ENCODE results near the gene MAD1L1. TPM values are rescaled to one million over a fixed set of nuclear protein-coding genes. Genes with fewer than 3 reads are reported as not detected.

MAD1L1 gene
- total and polyA plus RNA-seq, 2 of the 13 experiments (the other 11 are each of a cell fraction or from before 2014, with no cell fraction given) = 17.4 to 64.7 TPM

DNA sequence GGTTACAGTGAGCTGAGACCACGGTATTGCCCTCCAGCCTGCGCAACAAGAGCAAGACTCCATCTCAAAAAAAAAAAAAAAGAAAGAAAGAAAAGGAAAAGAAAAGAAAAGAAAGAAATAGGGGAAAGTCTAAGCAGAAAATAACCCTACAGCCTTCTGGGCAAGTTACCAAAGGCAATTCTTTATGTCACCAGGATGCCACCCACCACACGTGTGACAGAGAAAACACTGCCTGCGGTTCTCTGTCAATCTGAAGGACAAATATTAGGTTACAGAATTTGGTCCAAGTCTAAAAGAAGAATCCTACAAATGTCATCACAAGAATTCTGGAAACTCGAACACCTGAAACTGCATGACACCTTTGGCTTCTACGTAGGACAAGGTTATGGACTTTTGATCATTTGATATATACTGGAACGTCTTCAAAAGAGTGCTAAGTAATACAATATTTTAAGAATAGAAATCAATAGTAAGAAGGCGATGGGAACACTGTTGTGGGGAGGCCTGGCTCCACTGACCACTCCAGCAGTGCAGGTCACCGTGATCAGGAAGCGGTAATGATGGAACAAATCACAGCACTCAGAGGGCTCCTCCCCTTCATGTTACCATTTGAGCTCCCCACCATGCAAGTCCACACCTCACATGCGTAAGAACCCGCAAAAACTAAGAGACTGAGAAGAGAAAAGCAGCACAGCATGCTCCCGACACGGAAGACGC is 75.8 kb downstream of the MAD1L1 start:
- FAIRE-seq = no peak
- Histone ChIP-seq H3K27me3 (ENCODE audit: control insufficient read depth in 1 of 2, insufficient read depth in 2 of 2, low read length in 2 of 2) (no peaks in the 10 kb centered on the region), H2AFZ (ENCODE audit: low read length) (no peak overlapping the region), H3K36me3 (replicated peaks in 1 of 2; ENCODE audit: control insufficient read depth in 1 of 2, insufficient read depth in 2 of 2, low read length in 2 of 2) (peaks cover 1 to 28% of the 10 kb centered on the region in 2 experiments; a peak in 4 of 5 replicates), H3K4me2 (ENCODE audit: low read depth, low read length) (no peak overlapping the region), H3K27ac (ENCODE audit: extremely low read length, insufficient read depth, low read length) (no peak overlapping the region), H3K9me3 (ENCODE audit: low read length) (no peaks in the 10 kb centered on the region), H4K20me1 (ENCODE audit: insufficient read depth, low read length) (no peaks in the 10 kb centered on the region), H3K4me3 (replicated peaks in 1 of 3; ENCODE audit: insufficient read depth in 1 of 3, low read depth in 2 of 3, low read length in 3 of 3) (no peak overlapping the region), H3K9ac (ENCODE audit: insufficient read depth, low read depth, low read length) (no peak overlapping the region), H3K4me1 (ENCODE audit: insufficient read depth, low read length) (peaks cover 45% of the 10 kb centered on the region), H3K79me2 (ENCODE audit: insufficient read depth, low read length) (peaks cover 6% of the 10 kb centered on the region)
- DNase-seq (ENCODE audit: low spot score) = no peak
- ATAC-seq = no peak
- ChIA-PET POLR2A (no interaction called here), CTCF (ENCODE audit: low intra/inter-chr PET ratio, low total read pairs) (no interaction called here)
- BruUV-seq (replicated peaks) = no TSS peak
- in situ Hi-C loops (cut with HindIII; ENCODE audit: extremely low pct_ligation_motif_present, low pct_unique_long_range_greater_than_20kb) = no loop called here
- 95% methylated on average over 15 of the region's 15 CpGs for WGBS (ENCODE audit: low lambda C conversion rate)
- TF ChIP-seq FOXA1 (IDR thresholded peaks at IDR 0.05) (no peak), FOXA1 (CRISPR knock-in tag; IDR thresholded peaks at IDR 0.05) (no peak), NCOA5 (CRISPR knock-in tag; IDR thresholded peaks at IDR 0.05) (no peak), ZNF547 (CRISPR knock-in tag; IDR thresholded peaks at IDR 0.05) (no peak), ZNF382 (CRISPR knock-in tag; IDR thresholded peaks at IDR 0.05; ENCODE audit: borderline replicate concordance) (no peak)
- TF ChIP-seq, protein P1, sequence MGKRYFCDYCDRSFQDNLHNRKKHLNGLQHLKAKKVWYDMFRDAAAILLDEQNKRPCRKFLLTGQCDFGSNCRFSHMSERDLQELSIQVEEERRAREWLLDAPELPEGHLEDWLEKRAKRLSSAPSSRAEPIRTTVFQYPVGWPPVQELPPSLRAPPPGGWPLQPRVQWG (CRISPR knock-in tag; IDR thresholded peaks at IDR 0.05; ENCODE audit: borderline replicate concordance, low read depth) = no peak
- intact Hi-C loops (cut with micrococcal nuclease; ENCODE audit: unreplicated experiment) = loop anchor here (10.0 kb wide), 1 partner anchor 52 kb away; no protein-coding TSS in a partner anchor

DNA sequence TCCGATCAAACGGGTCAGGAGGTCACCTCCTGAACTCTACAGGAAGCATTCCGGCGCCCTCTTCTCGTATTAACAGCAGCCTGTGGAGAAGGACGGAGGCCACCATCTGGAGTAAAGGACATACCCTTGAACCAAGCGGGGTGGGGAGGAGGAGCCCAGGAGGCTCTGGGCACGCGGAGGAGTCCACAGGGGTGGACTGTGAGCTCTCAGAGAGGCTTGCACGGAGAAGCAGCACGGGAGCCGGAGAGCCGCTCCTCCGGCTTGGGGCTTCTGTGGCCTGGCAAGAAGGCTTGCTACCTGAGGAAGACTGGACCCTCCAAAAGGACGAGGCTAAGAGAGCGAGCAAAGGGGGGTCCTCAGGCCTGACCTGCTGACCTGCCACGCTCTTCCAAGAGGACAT is 77.9 kb downstream of the MAD1L1 start:
- intact Hi-C loops (cut with micrococcal nuclease; ENCODE audit: unreplicated experiment) (loop anchor here (10.0 kb wide), 1 partner anchor 50 kb away; no protein-coding TSS in a partner anchor), in situ Hi-C loops (cut with HindIII; ENCODE audit: extremely low pct_ligation_motif_present, low pct_unique_long_range_greater_than_20kb) (no loop called here)
- TF ChIP-seq ZNF30 (CRISPR knock-in tag; IDR thresholded peaks at IDR 0.05) (no peak), MAF1 (CRISPR knock-in tag; IDR thresholded peaks at IDR 0.05; ENCODE audit: borderline replicate concordance) (no peak)
- TF ChIP-seq, protein P2, sequence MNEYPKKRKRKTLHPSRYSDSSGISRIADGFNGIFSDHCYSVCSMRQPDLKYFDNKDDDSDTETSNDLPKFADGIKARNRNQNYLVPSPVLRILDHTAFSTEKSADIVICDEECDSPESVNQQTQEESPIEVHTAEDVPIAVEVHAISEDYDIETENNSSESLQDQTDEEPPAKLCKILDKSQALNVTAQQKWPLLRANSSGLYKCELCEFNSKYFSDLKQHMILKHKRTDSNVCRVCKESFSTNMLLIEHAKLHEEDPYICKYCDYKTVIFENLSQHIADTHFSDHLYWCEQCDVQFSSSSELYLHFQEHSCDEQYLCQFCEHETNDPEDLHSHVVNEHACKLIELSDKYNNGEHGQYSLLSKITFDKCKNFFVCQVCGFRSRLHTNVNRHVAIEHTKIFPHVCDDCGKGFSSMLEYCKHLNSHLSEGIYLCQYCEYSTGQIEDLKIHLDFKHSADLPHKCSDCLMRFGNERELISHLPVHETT (CRISPR knock-in tag; conservative IDR thresholded peaks at IDR 0.05) = no peak
- Histone ChIP-seq H3K27me3 (ENCODE audit: control insufficient read depth in 1 of 2, insufficient read depth in 2 of 2, low read length in 2 of 2) (no peaks in the 10 kb centered on the region), H3K4me2 (ENCODE audit: low read depth, low read length) (no peak overlapping the region), H3K9me3 (ENCODE audit: low read length) (no peaks in the 10 kb centered on the region), H2AFZ (ENCODE audit: low read length) (no peak overlapping the region), H3K4me3 (replicated peaks in 1 of 3; ENCODE audit: insufficient read depth in 1 of 3, low read depth in 2 of 3, low read length in 3 of 3) (no peak overlapping the region), H3K9ac (ENCODE audit: insufficient read depth, low read depth, low read length) (no peak overlapping the region), H3K27ac (ENCODE audit: extremely low read length, insufficient read depth, low read length) (no peak overlapping the region), H3K36me3 (replicated peaks in 1 of 2; ENCODE audit: control insufficient read depth in 1 of 2, insufficient read depth in 2 of 2, low read length in 2 of 2) (peaks cover 1 to 28% of the 10 kb centered on the region in 2 experiments; a peak in 4 of 5 replicates), H3K4me1 (ENCODE audit: insufficient read depth, low read length) (peaks cover 45% of the 10 kb centered on the region), H4K20me1 (ENCODE audit: insufficient read depth, low read length) (no peaks in the 10 kb centered on the region), H3K79me2 (ENCODE audit: insufficient read depth, low read length) (peaks cover 6% of the 10 kb centered on the region)
- CTCF ChIA-PET (ENCODE audit: low intra/inter-chr PET ratio, low total read pairs) = no interaction called here
- POLR2A ChIA-PET = no interaction called here
- ATAC-seq (no peak), DNase-seq (ENCODE audit: low spot score) (no peak), FAIRE-seq (no peak)
- no TSS peak for BruUV-seq (replicated peaks)
- WGBS (ENCODE audit: low lambda C conversion rate) = 97% methylated on average over 13 of the region's 17 CpGs

All from HepG2 (cell line).